Right renal cortex interstitium (tissue), 3 donors: Measurements from ENCODE around the gene ACP5. TPM values are rescaled to one million over a fixed set of nuclear protein-coding genes. Genes with fewer than 3 reads are reported as not detected.
A peak's percentile ranks its signal among the peaks of the same experiment; 100 is the strongest.
"Not testable (repeated sequence)": the region's sequence is repeated elsewhere in the genome, so short reads cannot be mapped to it uniquely, and the experiment has no call there.

Experiments
- DNase-seq, 3 donors: peaks; one replicate each; pipeline ENCODE4 v3.0.0-alpha.2; 2013; ENCODE audit warnings: low read depth in 3 of 3, low spot score in 2 of 3
- polyA plus RNA-seq, 3 donors: library from polyadenylated mRNA; unstranded; fragments of 120-200 nt; gene quantifications; one replicate each; pipeline ENCODE4 v1.2.1, GENCODE V29; 2013; ENCODE audit not compliant: insufficient read length in 3 of 3

Gene ACP5
- polyA plus RNA-seq, 3 donors = 12.6 to 17.2 (median 15.5) TPM

DNA sequence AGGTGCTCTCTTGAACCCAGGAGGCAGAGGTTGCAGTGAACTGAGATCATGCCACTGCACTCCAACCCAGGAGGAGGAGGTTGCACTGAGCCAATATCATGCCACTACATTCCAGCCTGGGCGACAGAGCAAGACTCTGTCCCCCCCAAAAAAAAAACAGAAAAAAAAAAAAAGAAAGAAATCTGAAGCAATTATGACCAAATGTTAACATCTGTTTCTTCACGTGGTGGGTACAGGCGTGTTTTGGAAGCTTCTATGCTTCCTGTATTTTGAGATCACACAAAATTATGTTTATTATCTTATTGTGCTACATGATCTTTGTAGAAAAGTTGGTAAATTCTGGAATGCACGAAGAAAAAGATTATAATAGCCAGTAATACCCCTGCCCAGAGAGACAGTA, 2.7 kb upstream of the ACP5 start:
- no peak for DNase-seq

DNA sequence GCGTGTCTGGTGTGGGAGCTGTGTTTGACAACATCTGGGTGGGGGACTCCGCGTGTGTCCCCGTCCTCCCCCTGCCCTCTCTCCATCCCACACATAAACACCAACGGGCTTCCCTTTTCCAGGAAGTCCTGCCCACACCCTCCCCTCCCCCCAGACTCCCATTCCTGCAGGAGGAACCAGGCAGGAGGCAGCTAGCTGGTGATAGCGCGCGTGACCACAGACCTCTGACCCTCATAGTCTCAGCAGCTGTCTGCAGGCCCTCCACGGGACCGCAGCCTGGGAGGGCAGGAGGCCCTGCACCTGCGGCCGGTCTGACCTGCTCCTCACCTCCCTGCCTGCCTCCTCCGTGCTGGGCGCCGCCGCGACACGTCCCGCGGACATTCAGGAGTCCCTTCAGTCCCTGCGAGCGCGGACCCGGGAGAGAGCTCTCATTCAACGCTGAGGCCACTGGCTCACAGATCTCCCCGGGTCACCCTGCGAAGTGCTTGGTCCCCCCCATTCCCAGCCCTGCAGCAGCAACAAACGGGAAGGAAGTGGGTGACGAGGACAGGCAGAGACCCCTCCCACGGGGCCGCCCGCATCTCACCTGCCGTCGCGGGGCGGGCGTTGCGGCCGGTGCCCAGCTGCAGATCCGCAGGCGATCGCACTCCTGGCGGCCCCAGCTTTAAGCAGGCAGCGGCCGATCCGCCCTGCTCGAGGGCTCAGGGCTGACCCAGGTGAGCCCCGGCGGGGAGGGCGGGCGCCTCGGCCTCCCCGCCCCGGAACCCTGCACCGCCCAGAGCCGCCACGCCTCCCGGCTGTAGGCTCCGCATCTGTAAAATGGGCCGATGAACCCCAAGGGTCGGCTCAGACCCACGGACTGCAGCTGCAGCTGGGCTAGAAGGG, 1.1 kb upstream of the ACP5 start:
- DNase-seq = no peak

DNA sequence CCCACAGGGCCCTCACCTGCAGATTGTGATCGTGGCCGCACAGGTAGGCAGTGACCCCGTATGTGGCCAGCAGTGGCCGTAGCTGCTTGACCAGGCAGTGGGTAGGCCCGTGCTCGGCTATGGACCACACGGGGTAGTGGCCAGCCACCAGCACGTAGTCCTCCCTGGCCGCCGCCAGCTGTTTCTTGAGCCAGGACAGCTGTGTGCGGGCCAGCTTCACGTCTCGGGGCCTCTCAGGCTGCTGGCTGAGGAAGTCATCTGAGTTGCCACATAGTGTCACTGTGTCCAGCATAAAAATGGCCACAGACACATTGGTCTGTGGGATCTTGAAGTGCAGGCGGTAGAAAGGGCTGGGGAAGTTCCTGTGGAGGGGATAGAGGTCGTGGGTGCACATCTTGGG, 1.2 kb downstream of the ACP5 start:
- no peak for DNase-seq

DNA sequence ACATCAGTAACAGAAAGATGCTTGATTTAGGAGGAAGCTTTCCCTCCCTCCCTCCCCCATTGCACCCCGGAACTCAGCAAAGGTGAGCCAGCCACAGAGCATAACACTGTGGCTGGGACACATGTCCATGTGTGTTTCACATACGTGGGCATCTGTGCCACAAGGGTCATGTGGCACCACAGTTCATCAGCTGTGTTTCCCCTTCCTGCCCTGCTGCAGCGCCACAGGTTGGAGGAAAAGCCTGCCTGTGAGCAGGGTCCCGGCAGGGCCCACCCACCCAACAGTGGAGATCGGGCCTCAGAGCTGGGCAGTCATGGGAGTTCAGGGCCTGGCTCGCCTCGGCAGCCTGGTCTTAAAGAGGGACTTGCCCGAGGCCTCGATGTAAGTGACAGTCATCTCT, 2.8 kb downstream of the ACP5 start:
- no peak for DNase-seq

DNA sequence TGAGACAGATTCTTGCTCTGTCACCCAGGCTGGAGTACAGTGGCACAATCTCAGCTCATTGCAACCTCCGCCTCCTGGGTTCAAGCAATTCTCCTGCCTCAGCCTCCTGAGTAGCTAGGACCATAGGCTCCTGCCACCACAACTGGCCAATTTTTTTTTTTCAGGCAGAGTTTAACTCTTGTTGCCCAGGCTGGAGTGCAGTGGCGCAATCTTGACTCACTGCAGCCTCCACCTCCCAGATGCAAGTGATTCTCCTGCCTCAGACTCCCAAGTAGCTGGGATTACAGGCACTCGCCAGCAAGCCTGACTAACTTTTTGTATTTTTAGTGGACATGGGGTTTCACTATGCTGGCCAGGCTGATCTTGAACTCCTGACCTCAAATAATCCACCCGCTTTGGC, 3.7 kb downstream of the ACP5 start:
- DNase-seq = not testable (repeated sequence)

DNA sequence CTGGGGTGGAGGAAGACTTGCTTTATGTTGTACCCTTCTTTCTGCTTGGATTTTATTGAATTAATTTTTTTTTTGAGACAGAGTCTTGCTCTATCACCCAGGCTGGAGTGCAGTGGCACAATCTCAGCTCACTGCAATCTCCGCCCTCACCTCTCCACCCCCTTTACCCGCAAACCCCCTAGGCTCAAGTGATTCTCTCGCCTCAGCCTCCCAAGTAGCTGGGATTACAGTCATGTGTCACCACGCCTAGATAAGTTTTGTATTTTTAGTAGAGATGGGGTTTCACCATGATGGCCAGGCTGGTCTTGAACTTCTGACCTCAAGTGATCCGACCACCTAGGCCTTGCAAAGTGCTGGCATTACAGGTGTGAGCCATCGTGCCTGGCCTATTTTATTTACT, 4.1 kb downstream of the ACP5 start:
- not testable (repeated sequence) for DNase-seq

DNA sequence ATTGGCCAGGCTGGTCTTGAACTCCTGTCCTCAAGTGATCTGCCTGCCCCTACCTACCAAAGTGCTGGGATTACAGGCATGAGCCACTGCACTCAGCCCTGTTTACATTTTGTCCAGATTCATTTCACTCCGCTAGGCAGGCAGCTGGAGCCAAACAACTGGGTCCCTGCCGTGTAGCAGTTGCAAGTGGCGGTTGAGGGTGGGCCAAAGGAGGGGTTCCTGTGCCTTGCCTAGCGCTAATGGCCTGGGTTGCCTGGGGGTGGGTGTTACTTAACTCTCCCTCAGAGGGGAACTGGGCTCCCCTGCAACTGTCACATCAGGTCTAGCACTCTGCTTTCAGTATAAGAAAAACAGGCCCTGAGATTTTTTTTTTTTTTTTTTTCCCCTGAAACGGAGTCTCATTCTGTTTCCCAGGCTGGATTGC, 7.4 kb downstream of the ACP5 start:
- no peak for DNase-seq

DNA sequence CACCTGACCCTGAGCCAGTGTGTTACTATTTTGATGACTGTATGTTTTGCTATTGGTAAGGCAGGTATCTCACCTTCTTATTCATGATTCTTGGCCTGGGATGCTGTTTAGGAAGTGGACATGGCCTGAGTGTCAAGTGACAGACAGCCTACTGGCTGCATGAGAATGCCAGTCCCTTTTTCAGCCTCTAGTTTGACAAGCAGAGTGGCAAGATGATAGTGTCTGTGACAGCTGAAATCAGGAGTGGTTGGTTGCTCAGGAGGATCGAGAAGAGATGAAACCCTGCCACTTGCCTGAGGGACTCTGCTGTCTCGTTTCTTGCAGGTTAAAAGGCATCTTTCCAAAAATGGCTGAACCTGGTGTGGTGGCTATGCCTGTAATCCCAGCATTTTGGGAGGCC, 11.3 kb downstream of the ACP5 start:
- DNase-seq = no peak

DNA sequence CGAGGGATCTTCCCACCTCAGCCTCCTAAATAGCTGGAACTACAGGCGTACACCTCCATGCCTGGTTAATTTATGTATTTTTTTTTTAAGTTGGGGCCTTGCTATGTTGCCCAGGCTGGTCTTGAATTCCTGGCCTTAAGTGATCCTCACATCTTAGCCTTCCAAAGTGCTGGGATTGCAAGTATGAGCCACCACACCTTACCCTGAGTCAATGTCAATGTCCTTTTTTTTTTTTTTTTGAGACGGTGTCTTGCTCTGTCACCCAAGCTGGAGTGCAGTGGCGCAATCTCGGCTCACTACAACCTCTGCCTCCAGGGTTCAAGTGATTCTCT, 11.8 kb downstream of the ACP5 start:
- DNase-seq = not testable (repeated sequence)

DNA sequence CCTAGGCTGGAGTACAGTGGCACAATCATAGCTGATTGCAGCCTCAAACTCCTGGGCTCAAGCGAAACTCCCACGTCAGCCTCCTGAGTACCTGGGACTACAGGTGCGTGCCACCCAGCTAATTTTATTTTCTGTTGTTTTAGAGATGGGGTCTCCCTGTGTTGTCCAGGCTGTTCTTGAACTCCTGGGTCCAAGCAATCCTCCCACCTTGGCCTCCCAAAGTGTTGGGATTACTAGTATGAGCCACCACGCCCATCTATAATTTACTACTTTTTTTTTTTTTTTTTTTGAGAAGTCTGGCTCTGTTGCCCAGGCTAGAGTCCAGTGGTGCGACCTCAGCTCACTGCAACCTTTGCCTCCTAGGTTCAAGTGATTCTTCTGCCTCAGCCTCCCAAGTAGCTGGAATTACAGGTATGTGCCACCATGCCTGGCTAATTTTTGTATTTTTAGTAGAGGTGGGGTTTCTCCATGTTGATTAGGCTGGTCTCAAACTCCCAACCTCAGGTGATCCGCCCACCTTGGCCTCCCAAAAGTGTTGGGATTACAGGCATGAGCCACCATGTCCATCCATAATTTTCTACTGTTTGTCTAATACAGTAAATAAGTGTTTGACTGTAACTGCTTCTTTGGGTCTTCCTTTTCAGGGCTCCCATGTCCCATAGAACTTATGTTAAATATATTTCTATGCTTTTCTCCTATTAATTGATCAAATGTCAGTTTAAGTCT, 13.2 kb downstream of the ACP5 start:
- not testable (repeated sequence) for DNase-seq

DNA sequence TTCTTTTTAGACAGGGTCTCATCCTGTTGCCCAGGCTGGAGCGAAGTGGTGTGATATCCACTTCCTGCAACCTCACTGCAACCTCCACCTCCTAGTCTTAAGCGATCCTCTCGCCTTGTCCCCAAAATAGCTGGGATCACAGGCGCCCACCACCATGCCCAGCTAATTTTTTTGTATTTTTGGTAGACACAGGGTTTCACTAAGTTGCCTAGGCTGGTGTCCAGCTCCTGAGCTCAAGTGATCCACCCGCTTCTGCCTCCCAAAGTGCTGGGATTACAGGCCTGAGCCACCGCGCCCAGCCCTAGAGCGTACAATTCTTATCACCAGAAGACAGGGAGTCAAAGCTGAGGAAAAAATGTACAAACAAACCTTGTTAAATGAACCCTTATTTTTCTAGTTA, 13.9 kb downstream of the ACP5 start:
- no peak for DNase-seq

DNA sequence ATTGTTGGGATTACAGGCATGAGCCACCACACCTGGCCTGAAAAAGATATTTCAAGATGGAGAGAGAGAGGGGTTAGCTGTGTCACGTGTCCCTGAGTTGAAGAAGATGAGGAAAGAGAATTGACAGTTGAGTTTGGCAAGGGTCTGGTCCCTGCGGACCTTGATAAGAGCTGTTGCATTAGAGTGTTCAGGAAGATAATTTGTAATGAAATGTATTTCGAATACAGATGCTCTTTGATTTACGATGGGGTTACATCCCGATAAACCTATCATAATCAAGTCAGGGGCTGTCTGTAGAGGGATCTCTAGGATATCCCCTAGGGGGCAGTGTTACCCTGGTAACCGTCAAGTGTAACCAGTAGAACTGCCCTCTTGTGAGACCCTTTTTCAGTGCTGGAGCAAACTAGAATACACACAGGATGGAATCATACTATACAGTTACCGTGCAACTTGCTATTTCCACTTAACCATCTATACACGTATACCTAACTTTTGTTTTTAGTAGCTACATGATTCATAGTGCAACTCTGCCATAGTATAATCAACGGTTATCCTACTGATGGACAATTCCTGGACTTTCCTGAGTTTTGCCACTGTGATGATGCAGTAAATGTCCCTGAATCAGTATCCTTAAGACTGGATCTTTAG, 16.9 kb downstream of the ACP5 start:
- peak in 2 of 3 donors; percentile 58 for DNase-seq

DNA sequence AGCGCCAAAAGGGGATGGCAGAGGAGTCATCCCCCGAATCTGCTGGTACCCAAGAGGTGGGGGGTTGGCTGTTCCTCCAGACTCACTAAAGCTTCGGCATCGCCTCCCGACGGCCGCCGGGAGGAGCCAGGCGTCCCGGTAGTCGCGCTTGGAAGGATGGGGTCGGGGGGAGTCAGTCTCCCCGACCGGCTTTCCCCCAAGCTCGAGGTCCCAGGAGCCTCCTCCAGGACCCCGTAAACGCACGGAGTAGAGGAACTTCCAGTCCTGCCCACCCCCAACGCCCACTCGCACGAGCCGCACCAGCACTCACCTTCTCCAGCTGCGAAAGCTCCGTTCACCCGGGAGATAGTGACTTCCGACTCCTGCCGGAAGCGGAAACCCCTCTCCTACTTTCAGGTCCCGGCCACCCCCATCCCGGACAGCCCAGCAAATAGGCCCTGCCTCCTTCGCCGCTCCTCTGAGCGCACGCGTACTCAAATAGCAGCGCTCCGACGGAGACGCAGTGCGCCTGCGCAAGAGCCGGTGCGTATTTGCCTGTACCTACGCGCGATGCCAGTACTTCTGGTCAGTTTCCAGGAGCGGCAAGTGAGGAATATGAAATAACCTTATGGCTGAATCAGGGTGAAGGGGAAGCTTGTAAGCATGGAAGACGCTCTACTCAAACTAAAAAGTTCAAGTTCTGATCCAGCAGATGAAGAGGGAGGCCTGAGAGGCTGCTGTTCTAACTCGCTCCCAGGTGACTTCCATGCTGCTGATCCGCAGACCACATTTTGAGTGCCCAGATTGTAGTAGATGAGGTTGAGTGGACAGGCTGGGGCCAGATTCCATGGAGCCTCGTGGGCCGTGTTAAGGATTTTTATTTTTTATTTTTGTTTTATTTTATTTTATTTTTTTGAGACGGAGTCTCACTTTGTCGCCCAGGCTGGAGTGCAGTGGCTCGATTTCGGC, 18.3 kb downstream of the ACP5 start, which contains the start of gene ELOF1:
Gene ELOF1, minus strand, starts transcription at position 350 of the 948 bp plus-strand sequence. CDS start 4,883 bp downstream, outside the sequence.
- peak; percentile 95 to 97 (median 97) for DNase-seq

DNA sequence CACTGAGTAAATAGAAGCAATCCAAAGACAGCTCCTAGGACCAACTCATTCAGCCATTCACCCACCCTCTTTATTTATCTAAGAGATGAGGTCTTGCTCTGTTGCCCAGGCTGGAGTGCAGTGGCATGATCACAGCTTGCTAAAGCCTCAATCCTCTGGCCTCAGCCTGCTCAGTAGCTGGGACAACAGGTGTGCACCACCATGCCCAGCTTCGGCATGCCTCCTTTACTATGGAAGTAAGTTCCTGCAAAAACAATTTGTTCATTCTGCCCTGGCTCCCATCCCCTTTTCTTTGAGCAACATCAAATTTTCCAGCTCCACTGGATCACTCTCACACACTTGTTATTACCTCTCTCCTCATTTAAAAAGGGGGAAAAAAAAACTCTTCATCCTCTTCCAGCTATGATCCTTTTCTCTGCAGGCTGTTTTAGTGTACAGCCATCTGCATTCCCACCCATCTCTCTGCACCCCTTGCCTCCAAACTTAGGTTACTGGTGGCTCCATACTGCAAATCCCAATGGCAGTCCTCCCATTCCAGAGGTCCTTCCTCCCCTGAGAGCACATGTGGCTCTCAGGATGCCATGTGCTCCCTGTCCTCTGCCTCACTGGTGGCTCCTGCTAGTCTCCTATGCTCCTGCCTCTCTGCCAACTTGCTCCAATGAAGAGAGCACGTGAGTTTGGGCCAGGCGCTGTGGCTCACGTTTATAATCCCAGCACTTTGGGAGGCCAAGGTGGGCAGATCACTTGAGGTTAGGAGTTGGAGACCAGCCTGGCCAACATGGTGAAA, 20.6 kb downstream of the ACP5 start:
- no peak for DNase-seq

DNA sequence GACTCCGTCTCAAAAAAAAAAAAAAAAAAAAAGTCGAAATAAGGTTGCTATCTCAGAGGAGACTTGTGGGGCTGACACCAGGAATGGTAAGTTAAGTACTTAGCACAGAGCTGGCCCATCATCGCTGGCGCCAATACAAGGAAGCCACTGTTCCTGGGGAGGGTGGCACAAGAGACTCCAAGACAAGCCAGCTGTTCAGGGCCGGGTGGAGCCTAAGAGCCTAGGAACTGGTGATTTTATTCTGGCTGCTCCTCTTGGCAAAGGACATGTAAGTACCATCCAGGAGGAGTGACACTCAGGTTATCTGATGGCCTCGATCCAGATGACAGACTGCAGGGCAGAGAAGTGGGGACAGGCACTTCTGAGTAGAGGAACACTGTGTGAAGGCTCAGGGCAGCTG, 22.2 kb downstream of the ACP5 start:
- DNase-seq = no peak

DNA sequence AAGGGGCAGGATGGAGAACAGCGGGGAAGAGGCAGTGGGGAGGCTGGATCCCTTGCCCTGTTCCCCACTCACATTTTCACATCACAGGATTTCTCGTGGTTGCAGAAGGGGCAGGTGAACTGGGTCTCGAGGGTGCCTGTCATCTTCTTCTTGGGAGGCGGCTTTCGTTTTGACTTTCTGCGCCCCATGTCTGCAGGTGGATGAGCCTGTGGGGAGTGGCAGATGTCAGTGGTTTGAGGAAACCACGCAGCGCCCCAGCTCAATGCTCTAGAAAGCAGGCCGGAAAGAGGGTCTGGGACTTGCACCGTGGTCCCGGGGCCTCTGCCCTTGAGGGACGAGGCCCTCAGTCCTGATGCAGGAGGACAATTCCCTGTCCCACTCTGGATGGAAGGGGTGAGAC, 23.3 kb downstream of the ACP5 start:
- no peak for DNase-seq

DNA sequence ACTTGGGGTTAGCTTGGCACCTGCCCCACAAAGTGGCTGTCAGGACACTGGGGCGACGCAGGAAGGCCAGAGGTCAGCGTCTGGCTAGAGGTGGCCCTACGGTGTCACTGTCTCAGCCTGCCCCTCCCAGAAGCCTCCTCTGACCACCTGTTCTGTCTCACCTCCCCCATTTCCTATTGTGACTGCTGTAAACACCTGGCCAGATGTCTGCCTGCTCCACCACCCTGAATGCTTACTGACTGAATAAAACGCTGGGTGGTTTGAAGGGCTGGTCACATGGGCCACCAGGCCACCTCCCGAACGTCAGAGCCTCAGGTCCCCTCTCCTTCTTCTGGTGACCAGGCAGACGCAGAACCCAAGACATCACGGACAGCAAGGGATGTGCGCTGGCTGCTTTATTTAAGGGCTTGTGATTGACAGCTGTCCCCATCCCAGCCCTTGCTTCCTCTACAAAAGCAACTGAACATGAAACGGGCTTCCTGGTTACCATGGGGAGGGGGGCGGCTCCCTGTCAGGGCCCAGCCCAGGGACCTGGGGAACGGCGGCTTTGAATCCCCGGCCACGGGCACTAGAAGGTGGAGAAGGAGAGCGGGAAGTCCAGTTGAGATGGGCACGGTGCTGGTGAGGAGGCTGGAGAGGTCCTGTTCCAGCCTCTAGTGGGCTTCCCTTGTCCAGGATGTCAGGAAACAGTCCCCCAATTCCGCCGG, 24.6 kb downstream of the ACP5 start:
- DNase-seq = no peak

DNA sequence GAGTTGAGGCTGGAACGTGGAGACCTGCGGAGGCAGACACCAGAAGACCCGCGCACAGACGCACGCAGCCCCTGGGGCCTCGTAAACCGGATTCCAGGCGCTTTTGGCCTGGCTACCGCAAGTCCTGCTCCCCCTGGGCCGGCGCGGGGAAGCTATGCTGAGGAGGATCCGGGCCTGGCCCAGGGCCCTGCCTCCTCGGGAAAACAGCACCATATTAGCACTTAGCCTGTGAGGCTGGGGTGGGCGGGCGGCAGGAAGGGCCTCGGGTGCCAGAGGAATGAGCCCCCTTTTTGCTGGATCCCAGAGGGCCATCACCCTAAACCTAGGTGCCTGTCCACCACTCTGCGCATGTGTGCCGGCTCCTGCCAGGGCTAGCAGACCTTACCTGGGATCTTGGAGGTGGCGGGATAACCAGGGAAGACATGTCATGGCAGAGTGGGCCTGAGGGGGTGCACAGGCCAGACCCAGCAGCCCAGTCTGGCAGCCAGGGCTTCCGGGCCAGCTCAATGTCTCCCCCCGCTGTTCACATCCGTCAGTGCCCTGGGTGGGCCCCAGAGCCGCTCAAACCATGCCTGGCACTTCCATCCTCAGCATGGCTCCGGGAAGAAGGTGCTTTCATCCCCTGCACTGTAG, 25.7 kb downstream of the ACP5 start:
- DNase-seq = no peak
